ENCODE measurements around the gene STK10. TPM values are rescaled to one million over a fixed set of nuclear protein-coding genes. Genes with fewer than 3 reads are reported as not detected.

The STK10 gene
- total RNA-seq, 1 donor from 2014 or later: 66.2 TPM

DNA sequence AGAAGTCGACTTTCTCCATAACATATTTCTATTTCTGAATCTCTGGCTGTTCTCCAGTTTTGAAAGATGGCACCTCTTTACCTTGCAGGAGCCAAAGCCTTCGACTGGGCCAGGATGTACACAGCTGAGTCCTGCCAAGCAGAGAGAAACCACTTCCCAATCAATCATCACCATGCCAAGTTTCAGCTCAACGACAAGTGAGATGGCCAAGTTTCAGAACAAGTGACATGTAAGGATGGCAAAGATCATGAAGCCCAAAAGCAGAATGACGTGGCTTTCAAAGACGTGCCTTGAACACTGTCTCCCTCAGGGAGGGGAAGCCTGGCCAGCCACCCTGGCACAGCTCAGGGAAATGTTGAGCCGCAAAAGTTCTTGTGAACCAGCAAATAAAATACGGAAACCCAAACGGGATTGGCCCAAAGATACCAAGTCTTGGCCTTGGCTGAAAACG lies 17.7 kb downstream of the STK10 start:
- TF ChIP-seq CTCF (IDR thresholded peaks at IDR 0.05): no peak
- no peaks in the 10 kb centered on the region for H3K27me3 Mint-ChIP-seq (ENCODE audit: unreplicated experiment)
- no peak overlapping the region for H3K27ac Mint-ChIP-seq (ENCODE audit: unreplicated experiment)
- peaks cover 65% of the 10 kb centered on the region for H3K4me1 Mint-ChIP-seq (ENCODE audit: unreplicated experiment)
- no peak for DNase-seq (ENCODE audit: extremely low spot score, unreplicated experiment)
- no peaks in the 10 kb centered on the region for H3K9me3 Mint-ChIP-seq (ENCODE audit: unreplicated experiment)
- no peak overlapping the region for H3K4me3 Mint-ChIP-seq (ENCODE audit: unreplicated experiment)
- no peaks in the 10 kb centered on the region for H3K36me3 Mint-ChIP-seq (ENCODE audit: unreplicated experiment)

- no peak for TF ChIP-seq CTCF (IDR thresholded peaks at IDR 0.05)
- H3K27me3 Mint-ChIP-seq (ENCODE audit: unreplicated experiment): no peaks in the 10 kb centered on the region
- peak overlapping the region; percentile 44 for H3K27ac Mint-ChIP-seq (ENCODE audit: unreplicated experiment)
- no peaks in the 10 kb centered on the region for H3K36me3 Mint-ChIP-seq (ENCODE audit: unreplicated experiment)
- no peak overlapping the region for H3K4me3 Mint-ChIP-seq (ENCODE audit: unreplicated experiment)
- peaks cover 61% of the 10 kb centered on the region for H3K4me1 Mint-ChIP-seq (ENCODE audit: unreplicated experiment)
- no peaks in the 10 kb centered on the region for H3K9me3 Mint-ChIP-seq (ENCODE audit: unreplicated experiment)
- DNase-seq (ENCODE audit: extremely low spot score, unreplicated experiment): no peak
These were observed 18.8 kb downstream of the STK10 start for GRCh38 chr5:172169216-172169615.

GRCh38 chr5:172168311-172168710 lies 19.7 kb downstream of the STK10 start:
- DNase-seq (ENCODE audit: extremely low spot score, unreplicated experiment): no peak
- Mint-ChIP-seq H3K27ac (ENCODE audit: unreplicated experiment) (peak overlapping the region; percentile 44), H3K27me3 (ENCODE audit: unreplicated experiment) (no peaks in the 10 kb centered on the region), H3K4me3 (ENCODE audit: unreplicated experiment) (no peak overlapping the region), H3K9me3 (ENCODE audit: unreplicated experiment) (no peaks in the 10 kb centered on the region), H3K4me1 (ENCODE audit: unreplicated experiment) (peaks cover 52% of the 10 kb centered on the region), H3K36me3 (ENCODE audit: unreplicated experiment) (no peaks in the 10 kb centered on the region)
- TF ChIP-seq CTCF (IDR thresholded peaks at IDR 0.05): no peak

GRCh38 chr5:172167895-172168294 lies 20.1 kb downstream of the STK10 start:
- peak overlapping the region; percentile 10 for H3K27ac Mint-ChIP-seq (ENCODE audit: unreplicated experiment)
- no peak for TF ChIP-seq CTCF (IDR thresholded peaks at IDR 0.05)
- no peak for DNase-seq (ENCODE audit: extremely low spot score, unreplicated experiment)
- H3K27me3 Mint-ChIP-seq (ENCODE audit: unreplicated experiment): no peaks in the 10 kb centered on the region
- H3K36me3 Mint-ChIP-seq (ENCODE audit: unreplicated experiment): no peaks in the 10 kb centered on the region
- peaks cover 51% of the 10 kb centered on the region for H3K4me1 Mint-ChIP-seq (ENCODE audit: unreplicated experiment)
- H3K4me3 Mint-ChIP-seq (ENCODE audit: unreplicated experiment): no peak overlapping the region
- H3K9me3 Mint-ChIP-seq (ENCODE audit: unreplicated experiment): no peaks in the 10 kb centered on the region

DNA sequence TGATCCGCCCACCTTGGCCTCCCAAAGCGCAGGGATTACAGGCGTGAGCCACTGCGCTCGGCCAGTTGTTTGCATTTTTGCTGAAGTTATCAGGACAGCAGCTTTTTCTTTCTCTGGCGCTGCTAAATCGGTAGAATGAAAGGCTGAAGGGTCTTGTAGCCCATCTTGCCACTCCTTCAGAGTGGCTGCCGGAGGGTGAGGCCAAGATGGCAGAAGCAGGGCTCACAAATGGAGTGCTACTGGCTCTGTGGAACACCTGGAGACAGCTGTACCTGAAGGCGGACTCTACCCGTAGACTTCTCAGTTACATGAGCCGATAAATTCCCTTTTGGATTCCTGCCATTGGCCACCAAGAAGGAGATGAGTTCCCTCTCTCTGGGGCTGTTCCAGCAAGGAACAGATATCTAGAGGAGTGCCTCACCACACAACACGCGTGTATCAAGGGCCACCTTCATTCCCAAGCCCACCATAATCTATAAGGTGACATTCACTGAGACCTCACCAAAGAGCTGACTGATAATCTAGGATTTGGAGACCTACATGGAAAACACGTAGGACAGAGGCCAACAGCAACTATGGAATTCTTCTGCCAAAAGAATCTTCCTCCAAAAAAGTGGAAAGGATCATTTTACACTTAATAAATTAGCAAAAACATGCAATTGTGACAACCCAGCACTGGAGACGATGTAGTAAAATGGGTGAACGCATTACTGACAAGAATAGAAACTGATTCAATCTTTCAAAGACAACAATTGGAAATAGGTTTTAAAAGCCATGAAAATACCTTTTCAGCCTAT lies 21.8 kb downstream of the STK10 start:
- H3K36me3 Mint-ChIP-seq (ENCODE audit: unreplicated experiment): no peaks in the 10 kb centered on the region
- no peaks in the 10 kb centered on the region for H3K27me3 Mint-ChIP-seq (ENCODE audit: unreplicated experiment)
- DNase-seq (ENCODE audit: extremely low spot score, unreplicated experiment): no peak
- peaks cover 50% of the 10 kb centered on the region for H3K4me1 Mint-ChIP-seq (ENCODE audit: unreplicated experiment)
- no peaks in the 10 kb centered on the region for H3K9me3 Mint-ChIP-seq (ENCODE audit: unreplicated experiment)
- no peak for TF ChIP-seq CTCF (IDR thresholded peaks at IDR 0.05)
- H3K27ac Mint-ChIP-seq (ENCODE audit: unreplicated experiment): no peak overlapping the region
- H3K4me3 Mint-ChIP-seq (ENCODE audit: unreplicated experiment): no peak overlapping the region
